Measurements from ENCODE around the gene SCN3A. TPM values are rescaled to one million over a fixed set of nuclear protein-coding genes. Genes with fewer than 3 reads are reported as not detected.

Gene SCN3A
- total RNA-seq, 1 donor from 2014 or later, result 1.4 TPM

- FAIRE-seq, result no peak
- no peak overlapping the region for H3K4me3 Mint-ChIP-seq (ENCODE audit: unreplicated experiment)
Observed at GRCh38 chr2:165155152-165155551, 48.7 kb downstream of the SCN3A start.

GRCh38 chr2:165149439-165149838 is 54.4 kb downstream of the SCN3A start:
- Histone ChIP-seq H3K4me3 (ENCODE audit: insufficient read depth, low read depth, low read length) (no peak overlapping the region), H3K27ac (ENCODE audit: low read depth, low read length) (no peak overlapping the region), H3K79me2 (ENCODE audit: insufficient read depth, low read length) (no peaks in the 10 kb centered on the region), H3K36me3 (ENCODE audit: insufficient read depth, low read length) (no peaks in the 10 kb centered on the region), H3K9ac (ENCODE audit: low read length) (no peak overlapping the region), H3K4me1 (ENCODE audit: insufficient read depth, low read length) (no peaks in the 10 kb centered on the region), H3K27me3 (ENCODE audit: insufficient read depth, low read length) (no peaks in the 10 kb centered on the region), H3K9me3 (ENCODE audit: insufficient read depth, low read depth, low read length) (no peaks in the 10 kb centered on the region), H4K20me1 (ENCODE audit: insufficient read depth, low read length) (no peaks in the 10 kb centered on the region), H3K4me2 (ENCODE audit: low read length) (no peak overlapping the region), H2AFZ (ENCODE audit: low read depth, low read length) (no peak overlapping the region)
- Mint-ChIP-seq H3K9me3 (ENCODE audit: unreplicated experiment) (no peaks in the 10 kb centered on the region), H3K27me3 (ENCODE audit: low read depth, unreplicated experiment) (no peaks in the 10 kb centered on the region), H3K36me3 (ENCODE audit: low read depth, unreplicated experiment) (no peaks in the 10 kb centered on the region), H3K4me1 (ENCODE audit: low read depth, unreplicated experiment) (peaks cover 7% of the 10 kb centered on the region), H3K27ac (ENCODE audit: unreplicated experiment) (no peak overlapping the region), H3K4me3 (ENCODE audit: unreplicated experiment) (no peak overlapping the region)
- no peak for FAIRE-seq
- no peak for DNase-seq (ENCODE audit: low read depth)
- no peak for TF ChIP-seq CTCF (IDR thresholded peaks at IDR 0.05; ENCODE audit: insufficient read depth, low read depth, low read length)
- TF ChIP-seq EZH2 (IDR thresholded peaks at IDR 0.05; ENCODE audit: insufficient read depth, low read length), result no peak

More at GRCh38 chr2:165155152-165155551, 48.7 kb downstream of the SCN3A start:
- Mint-ChIP-seq H3K27me3 (ENCODE audit: low read depth, unreplicated experiment) (no peaks in the 10 kb centered on the region), H3K36me3 (ENCODE audit: low read depth, unreplicated experiment) (no peaks in the 10 kb centered on the region), H3K4me1 (ENCODE audit: low read depth, unreplicated experiment) (no peaks in the 10 kb centered on the region), H3K27ac (ENCODE audit: unreplicated experiment) (no peak overlapping the region), H3K9me3 (ENCODE audit: unreplicated experiment) (no peaks in the 10 kb centered on the region)
- Histone ChIP-seq H3K9me3 (ENCODE audit: insufficient read depth, low read depth, low read length) (no peaks in the 10 kb centered on the region), H4K20me1 (ENCODE audit: insufficient read depth, low read length) (no peaks in the 10 kb centered on the region), H2AFZ (ENCODE audit: low read depth, low read length) (no peak overlapping the region), H3K79me2 (ENCODE audit: insufficient read depth, low read length) (no peaks in the 10 kb centered on the region), H3K27me3 (ENCODE audit: insufficient read depth, low read length) (no peaks in the 10 kb centered on the region), H3K36me3 (ENCODE audit: insufficient read depth, low read length) (no peaks in the 10 kb centered on the region), H3K4me2 (ENCODE audit: low read length) (no peak overlapping the region), H3K27ac (ENCODE audit: low read depth, low read length) (no peak overlapping the region), H3K4me1 (ENCODE audit: insufficient read depth, low read length) (no peaks in the 10 kb centered on the region), H3K4me3 (ENCODE audit: insufficient read depth, low read depth, low read length) (no peak overlapping the region), H3K9ac (ENCODE audit: low read length) (no peak overlapping the region)
- no peak for DNase-seq (ENCODE audit: low read depth)
- TF ChIP-seq EZH2 (IDR thresholded peaks at IDR 0.05; ENCODE audit: insufficient read depth, low read length) (no peak), CTCF (IDR thresholded peaks at IDR 0.05; ENCODE audit: insufficient read depth, low read depth, low read length) (no peak)

GRCh38 chr2:165147186-165148045 is 56.4 kb downstream of the SCN3A start:
- Histone ChIP-seq H3K36me3 (ENCODE audit: insufficient read depth, low read length) (no peaks in the 10 kb centered on the region), H3K79me2 (ENCODE audit: insufficient read depth, low read length) (no peaks in the 10 kb centered on the region), H3K9ac (ENCODE audit: low read length) (no peak overlapping the region), H3K4me3 (ENCODE audit: insufficient read depth, low read depth, low read length) (no peak overlapping the region), H3K27me3 (ENCODE audit: insufficient read depth, low read length) (no peaks in the 10 kb centered on the region), H3K4me1 (ENCODE audit: insufficient read depth, low read length) (no peaks in the 10 kb centered on the region), H3K4me2 (ENCODE audit: low read length) (no peak overlapping the region), H3K27ac (ENCODE audit: low read depth, low read length) (no peak overlapping the region), H3K9me3 (ENCODE audit: insufficient read depth, low read depth, low read length) (no peaks in the 10 kb centered on the region), H2AFZ (ENCODE audit: low read depth, low read length) (no peak overlapping the region), H4K20me1 (ENCODE audit: insufficient read depth, low read length) (no peaks in the 10 kb centered on the region)
- H3K27ac Mint-ChIP-seq (ENCODE audit: unreplicated experiment), result peak overlapping the region; percentile 73
- DNase-seq (ENCODE audit: low read depth) (no peak), FAIRE-seq (no peak)
- no peaks in the 10 kb centered on the region for H3K9me3 Mint-ChIP-seq (ENCODE audit: unreplicated experiment)
- H3K27me3 Mint-ChIP-seq (ENCODE audit: low read depth, unreplicated experiment), result no peaks in the 10 kb centered on the region
- peaks cover 10% of the 10 kb centered on the region for H3K4me1 Mint-ChIP-seq (ENCODE audit: low read depth, unreplicated experiment)
- no peak overlapping the region for H3K4me3 Mint-ChIP-seq (ENCODE audit: unreplicated experiment)
- TF ChIP-seq CTCF (IDR thresholded peaks at IDR 0.05; ENCODE audit: insufficient read depth, low read depth, low read length) (no peak), EZH2 (IDR thresholded peaks at IDR 0.05; ENCODE audit: insufficient read depth, low read length) (no peak)
- H3K36me3 Mint-ChIP-seq (ENCODE audit: low read depth, unreplicated experiment), result no peaks in the 10 kb centered on the region
